Nephron (organoid): ENCODE data around the gene PARL.

Experiments
- H3K27ac Mint-ChIP-seq, 3 experiments: 2 replicates each; pipeline ENCODE4 v1.8.0; 2020; ENCODE audit warnings: mixed read lengths in 3 of 3, mild to moderate bottlenecking in 2 of 3, moderate library complexity in 1 of 3
- H3K27me3 Mint-ChIP-seq: 2 replicates; pipeline ENCODE4 v1.8.0; 2021; ENCODE audit warnings: low read depth, mild to moderate bottlenecking, moderate library complexity, mixed read lengths
- H3K36me3 Mint-ChIP-seq: 2 replicates; pipeline ENCODE4 v1.8.0; 2020; ENCODE audit warnings: low read depth, mixed read lengths
- H3K4me1 Mint-ChIP-seq: 2 replicates; pipeline ENCODE4 v1.8.0; 2020; ENCODE audit warnings: mixed read lengths
- H3K4me3 Mint-ChIP-seq, 3 experiments: 2 replicates each; pipeline ENCODE4 v1.8.0; 2020; ENCODE audit warnings: mild to moderate bottlenecking in 3 of 3, mixed read lengths in 3 of 3, moderate library complexity in 2 of 3
- H3K9me3 Mint-ChIP-seq: 2 replicates; pipeline ENCODE4 v1.8.0; 2020; ENCODE audit warnings: mixed read lengths
- TF ChIP-seq, protein P1 (sequence below), 3 experiments: fragments of 200-600 bp; sonication (generic); IDR thresholded peaks; one replicate each; pipeline ENCODE4 v1.5.0; 2021; ENCODE audit warnings: antibody characterized with exemption in 3 of 3; ENCODE audit not compliant: unreplicated experiment in 3 of 3

The PARL gene

GRCh38 chr3:183924956-183925355 is 40.3 kb upstream of the PARL start:
- peaks cover 60% of the 10 kb centered on the region for H3K36me3 Mint-ChIP-seq
- H3K27ac Mint-ChIP-seq, result no peak overlapping the region
- H3K9me3 Mint-ChIP-seq, result no peaks in the 10 kb centered on the region
- no peak overlapping the region for H3K4me3 Mint-ChIP-seq
- TF ChIP-seq, protein P1, sequence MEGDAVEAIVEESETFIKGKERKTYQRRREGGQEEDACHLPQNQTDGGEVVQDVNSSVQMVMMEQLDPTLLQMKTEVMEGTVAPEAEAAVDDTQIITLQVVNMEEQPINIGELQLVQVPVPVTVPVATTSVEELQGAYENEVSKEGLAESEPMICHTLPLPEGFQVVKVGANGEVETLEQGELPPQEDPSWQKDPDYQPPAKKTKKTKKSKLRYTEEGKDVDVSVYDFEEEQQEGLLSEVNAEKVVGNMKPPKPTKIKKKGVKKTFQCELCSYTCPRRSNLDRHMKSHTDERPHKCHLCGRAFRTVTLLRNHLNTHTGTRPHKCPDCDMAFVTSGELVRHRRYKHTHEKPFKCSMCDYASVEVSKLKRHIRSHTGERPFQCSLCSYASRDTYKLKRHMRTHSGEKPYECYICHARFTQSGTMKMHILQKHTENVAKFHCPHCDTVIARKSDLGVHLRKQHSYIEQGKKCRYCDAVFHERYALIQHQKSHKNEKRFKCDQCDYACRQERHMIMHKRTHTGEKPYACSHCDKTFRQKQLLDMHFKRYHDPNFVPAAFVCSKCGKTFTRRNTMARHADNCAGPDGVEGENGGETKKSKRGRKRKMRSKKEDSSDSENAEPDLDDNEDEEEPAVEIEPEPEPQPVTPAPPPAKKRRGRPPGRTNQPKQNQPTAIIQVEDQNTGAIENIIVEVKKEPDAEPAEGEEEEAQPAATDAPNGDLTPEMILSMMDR (IDR thresholded peaks at IDR 0.05; ENCODE audit: unreplicated experiment in 3 of 3), result no peak
- H3K27me3 Mint-ChIP-seq, result no peaks in the 10 kb centered on the region
- H3K4me1 Mint-ChIP-seq, result no peaks in the 10 kb centered on the region

DNA sequence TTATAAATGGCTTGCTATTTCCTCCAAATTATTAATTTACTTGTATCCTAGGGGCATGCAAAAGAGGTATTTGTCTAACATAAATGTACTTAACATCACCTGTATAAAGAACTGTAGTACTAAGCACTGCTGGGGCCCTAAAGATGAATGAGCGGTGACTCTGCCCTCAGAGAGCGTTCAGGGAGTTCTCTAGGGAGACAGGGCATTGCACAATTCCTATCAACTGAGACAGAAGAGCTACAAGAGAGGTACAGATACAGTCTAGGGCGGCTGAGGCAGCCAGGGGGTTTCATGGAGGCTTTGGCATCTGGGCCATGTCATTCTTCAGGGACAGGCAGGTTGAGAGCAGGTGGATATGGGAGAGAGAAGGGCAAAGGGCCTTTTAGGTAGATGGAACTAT is 39.9 kb upstream of the PARL start:
- Mint-ChIP-seq H3K4me1 (no peaks in the 10 kb centered on the region), H3K27ac (no peak overlapping the region), H3K9me3 (no peaks in the 10 kb centered on the region), H3K4me3 (no peak overlapping the region), H3K27me3 (no peaks in the 10 kb centered on the region), H3K36me3 (peaks cover 60% of the 10 kb centered on the region)
- TF ChIP-seq, protein P1 (IDR thresholded peaks at IDR 0.05; ENCODE audit: unreplicated experiment in 3 of 3), result no peak

GRCh38 chr3:183922421-183922820 is 37.7 kb upstream of the PARL start:
- peaks cover 55% of the 10 kb centered on the region for H3K36me3 Mint-ChIP-seq
- H3K9me3 Mint-ChIP-seq, result no peaks in the 10 kb centered on the region
- no peak overlapping the region for H3K27ac Mint-ChIP-seq
- H3K27me3 Mint-ChIP-seq, result no peaks in the 10 kb centered on the region
- H3K4me3 Mint-ChIP-seq, result no peak overlapping the region
- no peaks in the 10 kb centered on the region for H3K4me1 Mint-ChIP-seq
- TF ChIP-seq, protein P1 (IDR thresholded peaks at IDR 0.05; ENCODE audit: unreplicated experiment in 3 of 3), result no peak

- Mint-ChIP-seq H3K4me3 (no peak overlapping the region), H3K9me3 (no peaks in the 10 kb centered on the region), H3K27ac (no peak overlapping the region), H3K36me3 (peaks cover 47% of the 10 kb centered on the region), H3K27me3 (no peaks in the 10 kb centered on the region), H3K4me1 (no peaks in the 10 kb centered on the region)
- TF ChIP-seq, protein P1 (IDR thresholded peaks at IDR 0.05; ENCODE audit: unreplicated experiment in 3 of 3), result no peak
Measured at GRCh38 chr3:183921096-183921495, 36.4 kb upstream of the PARL start.

- peaks cover 47% of the 10 kb centered on the region for H3K36me3 Mint-ChIP-seq
- H3K27ac Mint-ChIP-seq, result no peak overlapping the region
- H3K9me3 Mint-ChIP-seq, result no peaks in the 10 kb centered on the region
- TF ChIP-seq, protein P1 (IDR thresholded peaks at IDR 0.05; ENCODE audit: unreplicated experiment in 3 of 3), result no peak
- H3K4me3 Mint-ChIP-seq, result no peak overlapping the region
- H3K4me1 Mint-ChIP-seq, result no peaks in the 10 kb centered on the region
- H3K27me3 Mint-ChIP-seq, result no peaks in the 10 kb centered on the region
Measured at GRCh38 chr3:183920416-183920815, 35.7 kb upstream of the PARL start.

- H3K4me1 Mint-ChIP-seq, result no peaks in the 10 kb centered on the region
- no peaks in the 10 kb centered on the region for H3K27me3 Mint-ChIP-seq
- peaks cover 31% of the 10 kb centered on the region for H3K36me3 Mint-ChIP-seq
- no peaks in the 10 kb centered on the region for H3K9me3 Mint-ChIP-seq
- TF ChIP-seq, protein P1 (IDR thresholded peaks at IDR 0.05; ENCODE audit: unreplicated experiment in 3 of 3), result no peak
- H3K27ac Mint-ChIP-seq, result no peak overlapping the region
- H3K4me3 Mint-ChIP-seq, result no peak overlapping the region
Measured at GRCh38 chr3:183918178-183918577, 33.5 kb upstream of the PARL start.
